GM19025 (cell line): ENCODE data around the gene SCIN.
"Not testable (repeated sequence)": the region's sequence is repeated elsewhere in the genome, so short reads cannot be mapped to it uniquely, and the experiment has no call there.

Experiments
- ATAC-seq: cut with Tn5 transposase; IDR thresholded peaks from one replicate; pipeline ENCODE4 v1.9.1; 2021; ENCODE audit warnings: mild to moderate bottlenecking, low read depth, moderate library complexity; ENCODE audit not compliant: unreplicated experiment

Gene SCIN

GRCh38 chr7:12570534-12571461 is at the start of gene SCIN:
SCIN (plus strand) TSS chr7:12570720; CDS start chr7:12570787, 67 bp downstream.
- no peak for ATAC-seq

- no peak for ATAC-seq
Observed at GRCh38 chr7:12524794-12525386, 45.6 kb upstream of the SCIN start.

- ATAC-seq = not testable (repeated sequence)
Observed at GRCh38 chr7:12526693-12527092, 43.8 kb upstream of the SCIN start.

GRCh38 chr7:12527670-12528069 is 42.9 kb upstream of the SCIN start:
- not testable (repeated sequence) for ATAC-seq

GRCh38 chr7:12529971-12530710 is 40.4 kb upstream of the SCIN start:
- no peak for ATAC-seq

- no peak for ATAC-seq
Observed at GRCh38 chr7:12531784-12532183, 38.7 kb upstream of the SCIN start.

GRCh38 chr7:12534046-12534445 is 36.5 kb upstream of the SCIN start:
- no peak for ATAC-seq

- ATAC-seq = no peak
Observed at GRCh38 chr7:12539681-12540080, 30.8 kb upstream of the SCIN start.

GRCh38 chr7:12540850-12541249 is 29.7 kb upstream of the SCIN start:
- ATAC-seq = no peak

- ATAC-seq = no peak
Observed at GRCh38 chr7:12543586-12543985, 26.9 kb upstream of the SCIN start.

- no peak for ATAC-seq
Observed at GRCh38 chr7:12549106-12549505, 21.4 kb upstream of the SCIN start.

- ATAC-seq = no peak
Observed at GRCh38 chr7:12550956-12551355, 19.6 kb upstream of the SCIN start.

- no peak for ATAC-seq
Observed at GRCh38 chr7:12552876-12553275, 17.6 kb upstream of the SCIN start.

GRCh38 chr7:12553416-12553815 is 17.1 kb upstream of the SCIN start:
- no peak for ATAC-seq

- no peak for ATAC-seq
Observed at GRCh38 chr7:12554351-12554750, 16.2 kb upstream of the SCIN start.

GRCh38 chr7:12554872-12555271 is 15.6 kb upstream of the SCIN start:
- no peak for ATAC-seq

GRCh38 chr7:12555695-12556094 is 14.8 kb upstream of the SCIN start:
- ATAC-seq = not testable (repeated sequence)

GRCh38 chr7:12556139-12556792 is 14.3 kb upstream of the SCIN start:
- ATAC-seq = not testable (repeated sequence)

- ATAC-seq = no peak
Observed at GRCh38 chr7:12557282-12557681, 13.2 kb upstream of the SCIN start.

GRCh38 chr7:12564996-12565764 is 5.3 kb upstream of the SCIN start:
- no peak for ATAC-seq
